ENCODE results near the gene CDK17. TPM values are rescaled to one million over a fixed set of nuclear protein-coding genes. Genes with fewer than 3 reads are reported as not detected.

The CDK17 gene
- total and polyA plus RNA-seq, 8 donors = 4.3 to 15.1 (median 8.0) TPM

- H3K9me3 ChIP-seq = no peaks in the 10 kb centered on the region
- no peaks in the 10 kb centered on the region for H3K4me1 ChIP-seq
- FAIRE-seq = no peak
- H3K36me3 ChIP-seq = no peaks in the 10 kb centered on the region
- intact Hi-C loops (cut with DNase I) = no loop called here
- H3K27ac ChIP-seq = peak overlapping the region in 1 of 4 donors; percentile 37
- DNase-seq = peak in 2 of 6 donors; percentile 42
- H3K4me3 ChIP-seq = no peak overlapping the region
- 83 to 90% methylated on average over 15 of the region's 15 CpGs for WGBS, 2 donors
- ATAC-seq = peak; percentile 16 to 63 (median 37)
- no peak for TF ChIP-seq CTCF (IDR thresholded peaks at IDR 0.05)
- no peaks in the 10 kb centered on the region for H3K27me3 ChIP-seq
These were observed 166.2 kb downstream of the CDK17 start for GRCh38 chr12:96233939-96234461.

- no peak overlapping the region for H3K27ac ChIP-seq
- no peak for TF ChIP-seq CTCF (IDR thresholded peaks at IDR 0.05)
- no peaks in the 10 kb centered on the region for H3K4me1 ChIP-seq
- intact Hi-C loops (cut with DNase I) = no loop called here
- DNase-seq (no peak), ATAC-seq (peak in 1 of 4 donors; percentile 26), FAIRE-seq (no peak)
- no peaks in the 10 kb centered on the region for H3K9me3 ChIP-seq
- H3K27me3 ChIP-seq = no peaks in the 10 kb centered on the region
- no peaks in the 10 kb centered on the region for H3K36me3 ChIP-seq
- WGBS, 2 donors = 86 to 92% methylated on average over 7 of the region's 7 CpGs
- no peak overlapping the region for H3K4me3 ChIP-seq
These were observed 167.1 kb downstream of the CDK17 start for GRCh38 chr12:96233168-96233567.

- intact Hi-C loops (cut with DNase I) = no loop called here
These were observed 169.6 kb downstream of the CDK17 start for GRCh38 chr12:96230646-96231045.

DNA sequence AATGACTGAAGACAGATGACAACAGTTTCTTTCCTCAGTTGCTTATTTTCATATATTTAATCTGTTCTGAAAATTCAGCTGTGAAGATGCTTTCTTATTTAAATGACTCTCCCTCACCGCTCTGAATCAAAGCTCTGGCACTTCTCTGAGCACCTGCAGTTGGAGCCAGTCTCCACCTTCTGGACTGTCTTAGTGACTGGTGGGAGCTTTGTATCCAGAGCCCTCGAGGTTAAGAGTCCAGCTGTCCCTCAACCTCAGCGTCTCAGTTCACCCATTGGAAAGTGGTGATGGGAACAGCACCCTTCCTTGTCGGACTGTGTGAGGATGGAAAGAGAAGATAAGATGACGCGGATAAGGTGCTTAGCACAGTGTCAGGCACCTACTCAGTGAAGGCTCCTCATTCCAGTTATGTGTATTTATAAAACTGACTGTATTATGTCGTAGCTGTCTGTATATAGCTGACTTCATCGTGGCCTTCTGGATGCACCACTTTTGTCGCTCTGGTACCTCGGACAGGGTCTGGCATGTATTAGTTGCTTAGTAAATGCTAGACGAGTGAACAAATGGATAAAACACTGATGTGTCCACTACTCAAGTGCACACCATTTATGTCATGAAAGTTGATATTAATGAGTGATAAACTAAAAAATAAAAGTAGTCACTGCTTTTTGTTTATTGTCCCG lies 171.5 kb downstream of the CDK17 start:
- no peaks in the 10 kb centered on the region for H3K36me3 ChIP-seq
- H3K4me1 ChIP-seq = peaks cover 0 to 6% (median 0%) of the 10 kb centered on the region in 3 donors
- no peaks in the 10 kb centered on the region for H3K9me3 ChIP-seq
- whole genome bisulfite sequencing, 2 donors = 85 to 87% methylated on average over 12 of the region's 12 CpGs
- intact Hi-C loops (cut with DNase I) = no loop called here
- no peak overlapping the region for H3K27ac ChIP-seq
- no peak for FAIRE-seq
- no peak for DNase-seq
- H3K4me3 ChIP-seq = no peak overlapping the region
- H3K27me3 ChIP-seq = no peaks in the 10 kb centered on the region
- ATAC-seq = no peak
- no peak for TF ChIP-seq CTCF (IDR thresholded peaks at IDR 0.05)

More at GRCh38 chr12:96230646-96231045, 169.6 kb downstream of the CDK17 start:
- Histone ChIP-seq H3K36me3 (no peaks in the 10 kb centered on the region), H3K27me3 (no peaks in the 10 kb centered on the region), H3K4me1 (no peaks in the 10 kb centered on the region), H3K4me3 (no peak overlapping the region), H3K27ac (no peak overlapping the region), H3K9me3 (no peaks in the 10 kb centered on the region)
- FAIRE-seq (no peak), DNase-seq (no peak), ATAC-seq (no peak)
- 91 to 92% methylated on average over 13 of the region's 13 CpGs for WGBS, 2 donors
- TF ChIP-seq CTCF (IDR thresholded peaks at IDR 0.05) = no peak

Other genes with a start within 250 kb of the CDK17 start
- 10 to 100 TPM in 1 of 6 donors, 1 to 10 TPM in 5; 4.0 to 12.9 (median 7.2) TPM for gene ELK3, start 206.1 kb downstream of the CDK17 start, total RNA-seq
- 1 to 10 TPM; 2.9 to 4.4 TPM for gene ELK3, start 206.1 kb downstream of the CDK17 start, polyA plus RNA-seq
- under 1 TPM; 0.03 to 0.21 (median 0.14) TPM for gene CFAP54, start 89.1 kb upstream of the CDK17 start, total RNA-seq
- gene CFAP54, start 89.1 kb upstream of the CDK17 start, polyA plus RNA-seq = under 1 TPM; 0.02 to 0.04 TPM